A549 (cell line): ENCODE measurements around the gene PSMD1. TPM values are rescaled to one million over a fixed set of nuclear protein-coding genes. Genes with fewer than 3 reads are reported as not detected.
A peak's percentile ranks its signal among the peaks of the same experiment; 100 is the strongest.

Experiments
- ATAC-seq, 2 experiments: fragments of 200-7000 bp in 1 of 2; fragments of >200 bp in 1 of 2; cut with Nextera tagmentation in 1 of 2; cut with Tn5 transposase in 1 of 2; 3 replicates each; pipeline versions ENCODE4 v1.8.0 to v1.9.1; 2018 to 2020; ENCODE audit warnings: mild to moderate bottlenecking in 1 of 2, moderate library complexity in 1 of 2
- CTCF ChIA-PET: fragments of 300-600 bp; sonication (Branson Sonifier 250); formaldehyde crosslinking; extraction: SDS; loops from one replicate; lab custom pipeline; 2021; ENCODE audit warnings: antibody characterized with exemption, inconsistent platforms; lab: Yijun Ruan, JAX
- POLR2A ChIA-PET: fragments of 350-600 bp; formaldehyde crosslinking; extraction: SDS; loops from one replicate; lab custom pipeline; 2021; ENCODE audit warnings: antibody characterized with exemption, inconsistent platforms; lab: Yijun Ruan, JAX
- DNase-seq, 2 experiments: peaks; one replicate each; pipeline versions ENCODE4 v3.0.0 to v3.0.0-alpha.2; 2011 to 2016; ENCODE audit warnings: low read depth in 1 of 2, low spot score in 1 of 2
- FAIRE-seq: peaks from 2 replicates; lab custom pipeline; 2011; peaks lifted over from hg19 to GRCh38; lab: Jason Lieb, UNC
- H3K27ac ChIP-seq, 2 experiments: fragments of >200 bp; sonication (Bioruptor Twin); formaldehyde crosslinking; 3 replicates each; pipeline ENCODE4 v1.5.1; 2016 to 2017
- H3K4me1 ChIP-seq: fragments of >200 bp; sonication (Bioruptor Twin); formaldehyde crosslinking; 3 replicates; pipeline ENCODE4 v1.6.1; 2016
- H3K4me2 ChIP-seq: fragments of >200 bp; sonication (Bioruptor Twin); formaldehyde crosslinking; 3 replicates; pipeline ENCODE4 v1.6.1; 2016
- H3K4me3 ChIP-seq: fragments of >200 bp; sonication (Bioruptor Twin); formaldehyde crosslinking; 3 replicates; pipeline ENCODE4 v1.5.1; 2016
- H3K9me3 ChIP-seq: fragments of >200 bp; sonication (Bioruptor Twin); formaldehyde crosslinking; 3 replicates; pipeline ENCODE4 v1.6.1; 2016
- ATOH8 ChIP-seq: fragments of 250-450 bp; sonication (Bioruptor Pico); IDR thresholded peaks from 2 replicates; pipeline ENCODE4 v1.5.0; 2020; ENCODE audit warnings: low read depth, mild to moderate bottlenecking, moderate library complexity
- CBX2 ChIP-seq: fragments of 200-600 bp; sonication (generic); IDR thresholded peaks from 2 replicates; pipeline ENCODE4 v1.6.1; 2016; ENCODE audit warnings: low read depth, mild to moderate bottlenecking, borderline replicate concordance
- CHD2 ChIP-seq: fragments of 150-350 bp; IDR thresholded peaks from 2 replicates; pipeline ENCODE4 v1.6.1; 2014; ENCODE audit warnings: low read length; ENCODE audit not compliant: partially characterized antibody
- CHD4 ChIP-seq: fragments of 200-600 bp; sonication (generic); IDR thresholded peaks from 2 replicates; pipeline ENCODE4 v1.6.1; 2016; ENCODE audit warnings: antibody characterized with exemption, mild to moderate bottlenecking, borderline replicate concordance
- EHF ChIP-seq: fragments of 250-450 bp; sonication (Bioruptor Pico); IDR thresholded peaks from 2 replicates; pipeline ENCODE4 v1.5.0; 2020; ENCODE audit warnings: mild to moderate bottlenecking
- EHMT2 ChIP-seq: fragments of 200-600 bp; sonication (generic); IDR thresholded peaks from 2 replicates; pipeline ENCODE4 v1.6.1; 2016; ENCODE audit warnings: antibody characterized with exemption, low read depth, mild to moderate bottlenecking, moderate library complexity
- ELK1 ChIP-seq: fragments of 150-350 bp; IDR thresholded peaks from 2 replicates; pipeline ENCODE4 v1.6.1; 2014; ENCODE audit warnings: low read depth, mild to moderate bottlenecking, low read length
- FOSB ChIP-seq: fragments of 250-450 bp; sonication (Bioruptor Pico); IDR thresholded peaks from 2 replicates; pipeline ENCODE4 v1.5.0; 2020; ENCODE audit warnings: mild to moderate bottlenecking, moderate library complexity
- FOXS1 ChIP-seq: fragments of 250-450 bp; sonication (Bioruptor Pico); IDR thresholded peaks from 2 replicates; pipeline ENCODE4 v1.5.0; 2020; ENCODE audit warnings: mild to moderate bottlenecking, moderate library complexity
- GATA3 ChIP-seq: IDR thresholded peaks from 2 replicates; pipeline ENCODE4 v1.6.1; 2012; ENCODE audit warnings: borderline replicate concordance
- HDAC2 ChIP-seq: fragments of 200-600 bp; sonication (generic); IDR thresholded peaks from 2 replicates; pipeline ENCODE4 v1.6.1; 2016
- HEYL ChIP-seq: fragments of 250-450 bp; sonication (Bioruptor Pico); IDR thresholded peaks from 2 replicates; pipeline ENCODE4 v1.8.0; 2021; ENCODE audit warnings: mild to moderate bottlenecking, moderate library complexity
- HOXB13 ChIP-seq: fragments of 250-450 bp; sonication (Bioruptor Pico); IDR thresholded peaks from 2 replicates; pipeline ENCODE4 v1.5.0; 2020; ENCODE audit warnings: low read depth, mild to moderate bottlenecking, moderate library complexity
- HOXB5 ChIP-seq: fragments of 250-450 bp; sonication (Bioruptor Pico); IDR thresholded peaks from 2 replicates; pipeline ENCODE4 v1.5.0; 2020; ENCODE audit warnings: mild to moderate bottlenecking, moderate library complexity
- KDM1A ChIP-seq: fragments of 200-600 bp; sonication (generic); IDR thresholded peaks from 2 replicates; pipeline ENCODE4 v1.6.1; 2016; ENCODE audit warnings: low read depth, mild to moderate bottlenecking
- KDM5A ChIP-seq: fragments of 200-600 bp; sonication (generic); IDR thresholded peaks from 2 replicates; pipeline ENCODE4 v1.6.1; 2016; ENCODE audit warnings: antibody characterized with exemption, mild to moderate bottlenecking
- MAFK ChIP-seq: fragments of 450-650 bp; IDR thresholded peaks from 2 replicates; pipeline ENCODE4 v1.6.1; 2014; ENCODE audit not compliant: partially characterized antibody
- MAX ChIP-seq: IDR thresholded peaks from 2 replicates; pipeline ENCODE4 v1.6.1; 2012
- MAZ ChIP-seq: fragments of 150-350 bp; IDR thresholded peaks from 2 replicates; pipeline ENCODE4 v1.6.1; 2014; ENCODE audit warnings: antibody characterized with exemption, low read depth, low read length, borderline replicate concordance
- PBX3 ChIP-seq: IDR thresholded peaks from 2 replicates; pipeline ENCODE4 v1.6.1; 2012
- POLR2A ChIP-seq: IDR thresholded peaks from 2 replicates; pipeline ENCODE4 v1.6.1; 2012; ENCODE audit warnings: mild to moderate bottlenecking, low read length
- RAD21 ChIP-seq, 2 experiments: fragments of >200 bp in 1 of 2; sonication (Bioruptor Twin) in 1 of 2; formaldehyde crosslinking in 1 of 2; IDR thresholded peaks in 1 of 2; conservative IDR thresholded peaks in 1 of 2; 2 replicates in 1 of 2; 3 replicates in 1 of 2; pipeline ENCODE4 v1.6.1; 2012 to 2018; ENCODE audit warnings: inconsistent platforms in 1 of 2
- RCOR1 ChIP-seq: fragments of 150-350 bp; IDR thresholded peaks from 2 replicates; pipeline ENCODE4 v1.6.1; 2014; ENCODE audit warnings: antibody characterized with exemption, low read length, low read depth
- TFCP2L1 ChIP-seq: fragments of 250-450 bp; sonication (Bioruptor Pico); IDR thresholded peaks from 2 replicates; pipeline ENCODE4 v1.5.0; 2021; ENCODE audit warnings: mild to moderate bottlenecking
- TP53 ChIP-seq: fragments of 250-450 bp; sonication (Bioruptor Pico); IDR thresholded peaks from 2 replicates; pipeline ENCODE4 v1.5.0; 2021; ENCODE audit warnings: mild to moderate bottlenecking, moderate library complexity
- USF2 ChIP-seq: fragments of 450-650 bp; IDR thresholded peaks from 2 replicates; pipeline ENCODE4 v1.6.1; 2014; ENCODE audit warnings: antibody characterized with exemption
- ZC3H11A ChIP-seq: fragments of 450-650 bp; IDR thresholded peaks from 2 replicates; pipeline ENCODE4 v1.6.1; 2014; ENCODE audit warnings: antibody characterized with exemption, mild to moderate bottlenecking
- WGBS: methylation state at CpG from one replicate; pipeline ENCODE4 v1.1.6; 2017; ENCODE audit errors: missing lambda C conversion rate; 5-methylcytosine and 5-hydroxymethylcytosine counted together
- polyA plus RNA-seq, 4 experiments: library from polyadenylated mRNA; depleted of rRNA in 3 of 4; stranded (reverse); fragments of >200 nt; fragmentation: RNase III in 1 of 4; extraction: RNeasy Plus Mini Kit Qiagen cat#74134 plus additional on column Dnase treatment in 1 of 4; gene quantifications; 2 replicates in 3 of 4; 3 replicates in 1 of 4; pipeline ENCODE4 v1.2.3, GENCODE V29; 2011 to 2017

PSMD1 gene
- polyA plus RNA-seq, 2 of the 4 experiments (the other 2 are of a cell fraction), result 122 to 248 TPM

- no peak overlapping the region for H3K4me2 ChIP-seq
- FAIRE-seq (no peak), DNase-seq (no peak), ATAC-seq (no peak)
- H3K9me3 ChIP-seq, result no peaks in the 10 kb centered on the region
- H3K4me3 ChIP-seq, result no peak overlapping the region
- CTCF ChIA-PET, result interaction anchor here (2.9 kb wide), 1 partner anchor 24 kb away, joined by 10 read pairs; no protein-coding TSS in a partner anchor
- H3K4me1 ChIP-seq, result peaks cover 8% of the 10 kb centered on the region
- POLR2A ChIA-PET, result no interaction called here
- no peak overlapping the region for H3K27ac ChIP-seq
- 0 out of 2 replicates have a peak, but pooled peaks have one; percentile 24 for TF ChIP-seq KDM1A
- no peak for TF ChIP-seq ELK1
These were observed 27.8 kb upstream of the PSMD1 start for GRCh38 chr2:231028889-231029288.

- POLR2A ChIA-PET, result no interaction called here
- Histone ChIP-seq H3K4me1 (peaks cover 15% of the 10 kb centered on the region), H3K9me3 (no peaks in the 10 kb centered on the region), H3K4me2 (no peak overlapping the region), H3K4me3 (no peak overlapping the region)
- DNase-seq (no peak), ATAC-seq (no peak), FAIRE-seq (no peak)
- TF ChIP-seq FOSB (CRISPR knock-in tag) (no peak), HOXB13 (no peak), TFCP2L1 (CRISPR knock-in tag) (no peak), USF2 (no peak), MAZ (no peak), HDAC2 (no peak), HEYL (CRISPR knock-in tag) (no peak), CHD4 (no peak), POLR2A (no peak), ELK1 (no peak), ZC3H11A (no peak), CHD2 (no peak), EHMT2 (no peak), KDM5A (no peak), FOXS1 (no peak), ATOH8 (no peak), CBX2 (no peak), TP53 (CRISPR knock-in tag) (no peak), MAFK (no peak), GATA3 (no peak)
- TF ChIP-seq, all 56 proteins: peak for 0
- CTCF ChIA-PET, result interaction anchor here (0.7 to 4.6 kb wide), 3 partner anchors 18 to 42 kb away, joined by 3 to 17 read pairs (median 3); no protein-coding TSS in a partner anchor
- 87% methylated on average over 9 of the region's 9 CpGs for WGBS
- H3K27ac ChIP-seq, result no peak overlapping the region
These were observed 27.1 kb upstream of the PSMD1 start for GRCh38 chr2:231029563-231029962.

GRCh38 chr2:231030725-231031124 is 25.9 kb upstream of the PSMD1 start:
- DNase-seq, result no peak
- H3K4me2 ChIP-seq, result no peak overlapping the region
- H3K27ac ChIP-seq, result no peak overlapping the region
- CTCF ChIA-PET, result interaction anchor here (1.0 to 4.6 kb wide), 5 partner anchors 17 to 206 kb away, joined by 3 to 17 read pairs (median 3); no protein-coding TSS in a partner anchor
- TF ChIP-seq USF2 (no peak), HEYL (CRISPR knock-in tag) (no peak), KDM5A (no peak), MAZ (no peak), EHF (CRISPR knock-in tag) (no peak), MAX (no peak), PBX3 (no peak), RCOR1 (no peak), RAD21 (conservative IDR thresholded peaks at IDR 0.05 in 1 of 2, IDR thresholded peaks at IDR 0.05 in 1 of 2) (no peak), HOXB5 (CRISPR knock-in tag) (no peak)
- TF ChIP-seq, all 56 proteins: peak for 0
- ATAC-seq, result no peak
- POLR2A ChIA-PET, result no interaction called here
- H3K4me1 ChIP-seq, result peaks cover 19% of the 10 kb centered on the region
- H3K9me3 ChIP-seq, result no peaks in the 10 kb centered on the region
- 46% methylated on average over 3 of the region's 3 CpGs for WGBS
- H3K4me3 ChIP-seq, result no peak overlapping the region
- FAIRE-seq, result no peak
